ENCODE measurements around the gene IMPA2. TPM values are rescaled to one million over a fixed set of nuclear protein-coding genes. Genes with fewer than 3 reads are reported as not detected.
"Not testable (repeated sequence)": the region's sequence is repeated elsewhere in the genome, so short reads cannot be mapped to it uniquely, and the experiment has no call there.

Gene IMPA2
- total and polyA plus RNA-seq, 2 of the 13 experiments (the other 11 are each of a cell fraction or from before 2014, with no cell fraction given) = 37.8 to 71.8 TPM

DNA sequence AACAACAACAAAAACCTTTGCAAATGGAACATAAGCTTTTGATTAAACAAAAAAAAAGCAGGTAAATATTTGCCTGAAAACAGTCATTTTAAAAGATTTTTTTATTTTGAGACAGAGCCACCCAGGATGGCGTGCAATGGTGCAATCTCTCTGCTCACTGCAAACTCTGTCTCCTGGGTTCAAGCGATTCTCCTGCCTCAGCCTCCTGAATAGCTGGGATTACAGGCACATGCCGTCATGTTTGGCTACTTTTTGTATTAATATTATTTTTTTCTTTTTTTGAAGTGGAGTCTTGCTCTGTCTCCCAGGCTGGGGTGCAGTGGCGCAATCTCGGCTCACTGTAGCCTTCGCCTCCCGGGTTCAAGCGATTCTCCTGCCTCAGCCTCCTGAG lies 10.5 kb upstream of the IMPA2 start:
- FAIRE-seq; ATAC-seq; H3K4me1 ChIP-seq (ENCODE audit: insufficient read depth, low read length); H3K4me3 ChIP-seq (replicated peaks in 1 of 3; ENCODE audit: insufficient read depth in 1 of 3, low read depth in 2 of 3, low read length in 3 of 3); H2AFZ ChIP-seq (ENCODE audit: low read length); H4K20me1 ChIP-seq (ENCODE audit: insufficient read depth, low read length); DNase-seq (ENCODE audit: low spot score); intact Hi-C loops (cut with micrococcal nuclease; ENCODE audit: unreplicated experiment); H3K27me3 ChIP-seq (ENCODE audit: control insufficient read depth in 1 of 2, insufficient read depth in 2 of 2, low read length in 2 of 2); BruUV-seq (replicated peaks); H3K4me2 ChIP-seq (ENCODE audit: low read depth, low read length); H3K79me2 ChIP-seq (ENCODE audit: insufficient read depth, low read length); H3K9me3 ChIP-seq (ENCODE audit: low read length); POLR2A ChIA-PET; H3K9ac ChIP-seq (ENCODE audit: insufficient read depth, low read depth, low read length); H3K36me3 ChIP-seq (replicated peaks in 1 of 2; ENCODE audit: control insufficient read depth in 1 of 2, insufficient read depth in 2 of 2, low read length in 2 of 2); H3K27ac ChIP-seq (ENCODE audit: extremely low read length, insufficient read depth, low read length); CTCF ChIA-PET (ENCODE audit: low intra/inter-chr PET ratio, low total read pairs); in situ Hi-C loops (cut with HindIII; ENCODE audit: extremely low pct_ligation_motif_present, low pct_unique_long_range_greater_than_20kb): not testable (repeated sequence)
- WGBS (ENCODE audit: low lambda C conversion rate) = 65% methylated on average over 8 of the region's 8 CpGs

DNA sequence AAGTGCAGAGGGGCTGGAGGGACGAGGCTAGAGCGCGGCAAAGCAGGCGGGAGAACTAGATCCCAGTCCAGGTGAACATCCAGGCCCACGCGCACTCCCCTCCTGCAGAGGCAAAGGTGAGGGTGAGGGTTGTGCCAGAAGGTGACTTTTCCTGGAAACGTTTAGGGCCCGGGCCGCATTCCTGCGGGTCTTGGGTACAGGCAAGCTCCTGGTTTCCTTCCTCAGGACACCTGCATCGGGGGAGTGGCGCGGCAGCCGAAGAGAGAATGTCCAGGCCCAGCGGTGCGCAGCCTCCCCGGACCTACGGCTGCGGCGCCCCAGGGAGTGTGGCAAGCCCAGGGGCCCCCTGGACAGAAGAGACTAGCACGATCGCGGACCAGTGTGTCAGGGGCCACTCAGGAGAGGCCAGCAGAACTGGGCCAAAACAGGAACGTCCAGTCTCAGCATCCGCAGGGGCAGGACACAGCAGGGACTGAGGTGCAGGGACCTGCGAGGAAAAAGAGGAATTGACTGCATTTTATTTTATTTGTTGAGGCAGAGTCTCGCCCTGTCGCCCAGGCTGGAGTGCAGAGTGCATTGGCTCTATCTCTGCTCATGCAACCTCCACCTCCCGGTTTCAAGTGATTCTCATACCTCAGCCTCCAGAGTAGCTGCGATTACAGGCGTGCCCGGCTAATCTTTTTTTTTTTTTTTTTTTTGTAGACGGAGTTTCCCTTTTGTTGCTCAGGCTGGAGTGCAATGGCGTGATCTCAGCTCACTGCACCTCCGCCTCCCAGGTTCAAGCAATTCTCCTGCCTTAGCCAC lies 8.7 kb upstream of the IMPA2 start:
- POLR2A ChIA-PET = no interaction called here
- DNase-seq (ENCODE audit: low spot score) (no peak), FAIRE-seq (no peak), ATAC-seq (peak; percentile 52)
- Histone ChIP-seq H2AFZ (ENCODE audit: low read length) (no peak overlapping the region), H3K27ac (ENCODE audit: extremely low read length, insufficient read depth, low read length) (no peak overlapping the region), H3K9me3 (ENCODE audit: low read length) (no peaks in the 10 kb centered on the region), H3K27me3 (ENCODE audit: control insufficient read depth in 1 of 2, insufficient read depth in 2 of 2, low read length in 2 of 2) (no peaks in the 10 kb centered on the region), H4K20me1 (ENCODE audit: insufficient read depth, low read length) (no peaks in the 10 kb centered on the region), H3K4me2 (ENCODE audit: low read depth, low read length) (no peak overlapping the region), H3K9ac (ENCODE audit: insufficient read depth, low read depth, low read length) (no peak overlapping the region), H3K4me3 (replicated peaks in 1 of 3; ENCODE audit: insufficient read depth in 1 of 3, low read depth in 2 of 3, low read length in 3 of 3) (no peak overlapping the region), H3K79me2 (ENCODE audit: insufficient read depth, low read length) (no peaks in the 10 kb centered on the region), H3K4me1 (ENCODE audit: insufficient read depth, low read length) (peaks cover 12% of the 10 kb centered on the region), H3K36me3 (replicated peaks in 1 of 2; ENCODE audit: control insufficient read depth in 1 of 2, insufficient read depth in 2 of 2, low read length in 2 of 2) (no peaks in the 10 kb centered on the region)
- in situ Hi-C loops (cut with HindIII; ENCODE audit: extremely low pct_ligation_motif_present, low pct_unique_long_range_greater_than_20kb) = no loop called here
- WGBS (ENCODE audit: low lambda C conversion rate) = 69% methylated on average over 24 of the region's 35 CpGs
- CTCF ChIA-PET (ENCODE audit: low intra/inter-chr PET ratio, low total read pairs) = no interaction called here
- TF ChIP-seq EEA1 (CRISPR knock-in tag; IDR thresholded peaks at IDR 0.05; ENCODE audit: borderline replicate concordance) = no peak
- no peak for TF ChIP-seq SP140L (CRISPR knock-in tag; IDR thresholded peaks at IDR 0.05; ENCODE audit: borderline replicate concordance)
- TF ChIP-seq, protein P1, sequence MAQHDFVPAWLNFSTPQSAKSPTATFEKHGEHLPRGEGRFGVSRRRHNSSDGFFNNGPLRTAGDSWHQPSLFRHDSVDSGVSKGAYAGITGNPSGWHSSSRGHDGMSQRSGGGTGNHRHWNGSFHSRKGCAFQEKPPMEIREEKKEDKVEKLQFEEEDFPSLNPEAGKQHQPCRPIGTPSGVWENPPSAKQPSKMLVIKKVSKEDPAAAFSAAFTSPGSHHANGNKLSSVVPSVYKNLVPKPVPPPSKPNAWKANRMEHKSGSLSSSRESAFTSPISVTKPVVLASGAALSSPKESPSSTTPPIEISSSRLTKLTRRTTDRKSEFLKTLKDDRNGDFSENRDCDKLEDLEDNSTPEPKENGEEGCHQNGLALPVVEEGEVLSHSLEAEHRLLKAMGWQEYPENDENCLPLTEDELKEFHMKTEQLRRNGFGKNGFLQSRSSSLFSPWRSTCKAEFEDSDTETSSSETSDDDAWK (CRISPR knock-in tag; IDR thresholded peaks at IDR 0.05) = no peak
- no peak for TF ChIP-seq NFE2L1 (CRISPR knock-in tag; IDR thresholded peaks at IDR 0.05; ENCODE audit: borderline replicate concordance)
- no peak for TF ChIP-seq XBP1 (CRISPR knock-in tag; IDR thresholded peaks at IDR 0.05)
- no peak for TF ChIP-seq ZNF788 (CRISPR knock-in tag; IDR thresholded peaks at IDR 0.05; ENCODE audit: borderline replicate concordance)
- no peak for TF ChIP-seq SATB2 (CRISPR knock-in tag; IDR thresholded peaks at IDR 0.05)
- no peak for TF ChIP-seq ATM (IDR thresholded peaks at IDR 0.05; ENCODE audit: borderline replicate concordance)
- no peak for TF ChIP-seq ZNF3 (CRISPR knock-in tag; IDR thresholded peaks at IDR 0.05)
- no peak for TF ChIP-seq ZKSCAN1 (IDR thresholded peaks at IDR 0.05; ENCODE audit: low read length)
- TF ChIP-seq CREM (IDR thresholded peaks at IDR 0.05) = no peak
- TF ChIP-seq CREM (CRISPR knock-in tag; IDR thresholded peaks at IDR 0.05) = no peak
- no peak for TF ChIP-seq TOE1 (CRISPR knock-in tag; IDR thresholded peaks at IDR 0.05)
- TF ChIP-seq ZNF781 (CRISPR knock-in tag; IDR thresholded peaks at IDR 0.05; ENCODE audit: borderline replicate concordance, not compliant biosample characterization) = no peak
- no peak for TF ChIP-seq ZNF12 (CRISPR knock-in tag; IDR thresholded peaks at IDR 0.05)
- no peak for TF ChIP-seq ARID2 (CRISPR knock-in tag; IDR thresholded peaks at IDR 0.05; ENCODE audit: borderline replicate concordance)
- TF ChIP-seq NCOA5 (CRISPR knock-in tag; IDR thresholded peaks at IDR 0.05) = no peak
- intact Hi-C loops (cut with micrococcal nuclease; ENCODE audit: unreplicated experiment) = no loop called here
- no TSS peak for BruUV-seq (replicated peaks)

Measured in HepG2 (cell line).